ENCODE results near the gene KCNMA1.

KCNMA1 gene

DNA sequence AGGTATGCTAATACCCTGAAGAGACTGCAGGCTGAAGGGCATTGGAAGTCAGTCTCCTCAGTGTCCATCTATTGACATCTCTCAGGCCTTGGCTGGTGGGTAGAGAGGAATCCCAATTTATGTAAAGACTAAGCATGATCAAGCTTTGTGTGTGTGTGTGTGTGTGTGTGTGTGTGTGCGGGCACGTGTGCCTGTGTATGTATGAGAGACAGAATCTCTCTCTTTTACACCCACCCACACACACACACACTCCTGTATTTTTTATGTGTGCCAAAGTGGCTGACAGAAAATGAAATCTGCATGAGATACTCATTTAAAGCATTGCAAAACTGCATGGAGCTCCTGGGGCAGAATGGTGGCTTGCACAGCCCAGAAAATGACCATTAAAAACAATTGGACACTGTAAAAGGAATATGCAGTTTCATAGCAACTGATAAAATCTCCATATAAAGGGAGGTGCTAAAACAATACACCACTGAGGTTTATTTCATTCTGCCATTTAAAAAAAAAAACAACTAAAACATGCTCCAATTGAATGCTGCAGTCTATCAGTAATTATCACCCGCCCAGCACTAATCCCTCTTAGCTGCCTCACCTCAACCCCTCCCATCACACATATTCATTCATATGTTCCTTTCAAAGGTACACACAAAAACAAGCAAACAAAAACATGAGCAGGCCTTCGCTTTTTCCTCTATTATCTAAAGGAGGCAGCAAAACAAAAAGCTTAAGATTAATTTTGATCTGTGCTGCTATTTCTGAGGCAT lies 385.0 kb downstream of the KCNMA1 start:
- no peak for DNase-seq

DNA sequence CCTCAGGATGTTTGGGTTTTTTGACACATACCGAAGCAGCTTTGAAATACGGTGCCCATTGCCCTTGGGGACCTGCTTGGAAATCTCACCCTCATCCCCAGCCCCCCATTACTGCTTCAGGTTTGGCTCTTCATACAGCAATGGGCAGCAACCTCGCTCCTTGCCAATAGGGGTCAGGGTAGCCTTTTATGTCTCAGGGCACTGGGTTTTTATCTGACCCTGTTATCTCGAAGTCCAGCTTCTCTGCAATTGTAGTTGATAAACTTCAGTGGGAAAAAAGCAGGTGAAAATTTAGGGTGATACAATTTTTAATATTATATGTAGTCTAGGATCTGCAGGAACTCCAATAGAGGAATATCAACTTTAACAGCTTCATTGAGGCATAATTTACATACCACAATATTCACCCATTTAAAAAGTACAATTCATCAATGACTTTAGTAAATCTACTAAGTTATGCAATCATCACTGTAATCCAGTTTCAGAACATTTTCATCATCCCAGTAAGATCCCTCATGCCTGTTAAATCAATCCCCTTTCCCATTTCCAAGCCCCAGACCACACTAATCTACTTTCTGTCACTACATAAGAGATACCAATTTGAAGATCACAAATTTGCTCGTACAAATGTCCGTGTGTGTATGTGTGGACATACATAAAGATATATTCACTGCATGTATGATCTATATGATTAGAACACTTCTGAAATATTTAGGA lies 386.2 kb downstream of the KCNMA1 start:
- peak; percentile 4 for DNase-seq

DNA sequence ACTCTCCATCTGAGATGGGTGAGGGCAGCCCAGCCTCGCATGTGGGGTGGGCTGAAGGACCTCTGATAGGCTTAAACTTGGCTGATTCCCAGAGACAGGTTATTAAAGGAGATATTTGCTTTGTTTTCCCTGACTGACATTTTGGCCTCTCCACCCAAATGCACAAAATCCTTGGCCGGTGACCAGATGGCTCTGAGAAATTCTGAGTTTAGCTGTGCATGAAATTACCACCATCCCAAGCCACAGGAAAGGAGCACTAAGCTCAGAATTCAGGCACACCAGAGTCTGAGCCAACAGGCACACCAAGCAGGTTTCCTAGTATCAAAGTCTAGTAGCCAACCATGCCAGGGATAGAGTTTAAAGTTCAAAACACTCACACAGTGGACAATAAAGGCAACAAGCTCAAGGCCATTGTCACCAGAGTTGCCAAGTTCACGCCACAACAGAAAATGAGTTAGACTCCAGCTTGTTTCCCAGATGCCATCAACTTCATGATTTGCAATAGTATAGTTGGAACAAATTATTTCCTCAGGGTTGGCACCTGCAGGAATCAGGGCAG lies 387.6 kb downstream of the KCNMA1 start:
- no peak for DNase-seq

DNA sequence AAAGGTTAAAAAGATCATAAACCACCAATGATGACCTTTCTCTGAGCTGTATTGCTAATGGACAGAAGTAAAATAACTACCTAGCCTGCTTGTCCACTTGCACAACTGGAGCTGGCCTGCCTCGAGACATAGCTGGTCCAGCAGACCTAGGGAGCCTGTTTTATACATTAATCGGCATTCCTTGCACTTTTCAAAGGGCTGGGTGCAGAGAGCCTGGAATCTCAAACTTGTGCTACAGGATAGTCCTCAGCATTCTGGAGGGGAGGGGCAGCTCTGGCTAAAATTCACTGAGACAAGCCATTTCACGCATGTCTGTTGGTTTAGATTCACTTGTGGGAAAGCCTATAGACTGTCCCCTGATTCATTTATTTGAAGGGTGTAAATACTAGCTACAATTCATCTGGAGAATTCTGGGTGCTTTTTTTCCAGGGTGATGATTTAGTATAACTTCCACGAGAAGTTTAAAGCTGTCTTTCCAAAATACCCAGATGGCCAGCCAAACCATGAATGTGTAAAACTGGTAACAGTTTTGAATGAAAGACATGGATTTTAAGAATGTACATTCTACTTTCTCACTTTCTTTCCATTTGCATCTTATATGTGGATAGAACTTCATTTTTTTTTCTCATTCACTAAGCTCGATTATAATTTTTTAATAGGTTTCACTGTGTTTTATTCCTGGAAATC lies 389.4 kb downstream of the KCNMA1 start:
- DNase-seq = no peak

DNA sequence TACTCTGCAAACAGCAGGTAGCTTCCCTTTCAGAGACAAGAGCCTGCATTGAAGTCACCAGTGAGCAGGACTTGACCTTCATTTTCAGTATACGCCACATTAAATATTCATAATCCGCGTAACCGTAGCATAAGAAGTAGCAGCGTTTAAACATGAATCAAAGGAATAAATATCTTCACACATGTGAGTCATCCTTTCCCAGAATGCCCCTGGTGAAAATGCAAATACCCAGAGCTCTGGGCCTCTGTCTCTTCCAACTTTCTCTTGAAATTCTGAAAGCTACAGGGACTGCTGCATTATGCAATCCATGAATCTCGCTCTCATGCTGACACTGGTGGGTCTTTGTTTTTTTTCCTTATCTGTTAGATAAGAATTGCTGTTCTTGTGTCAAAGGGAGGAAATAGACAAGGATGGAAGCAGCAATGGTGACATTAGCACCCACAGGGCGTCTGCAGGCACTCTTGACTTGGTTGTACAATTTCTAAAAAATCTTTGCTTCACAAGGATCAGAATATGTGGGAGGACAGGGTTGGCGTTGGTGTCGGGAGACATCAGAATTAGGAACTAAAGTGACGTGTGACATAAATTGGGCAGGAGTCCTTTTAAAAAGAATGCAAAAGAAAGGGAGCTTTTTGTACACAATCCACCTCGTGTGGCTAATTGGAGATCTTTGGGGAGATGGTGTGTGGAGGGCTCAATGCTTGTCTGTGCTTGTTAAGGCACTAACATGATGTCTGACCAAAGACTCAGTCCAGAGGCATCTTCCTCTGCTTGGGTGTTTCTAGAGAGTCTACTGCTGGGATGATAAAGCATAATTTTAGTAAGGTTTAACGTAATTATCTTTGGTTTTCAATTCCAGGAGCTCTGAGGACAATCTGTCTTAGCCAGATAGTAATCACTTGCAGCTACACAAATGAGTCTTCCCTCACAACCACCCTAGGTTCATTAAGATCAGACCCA lies 390.3 kb downstream of the KCNMA1 start:
- DNase-seq = no peak

DNA sequence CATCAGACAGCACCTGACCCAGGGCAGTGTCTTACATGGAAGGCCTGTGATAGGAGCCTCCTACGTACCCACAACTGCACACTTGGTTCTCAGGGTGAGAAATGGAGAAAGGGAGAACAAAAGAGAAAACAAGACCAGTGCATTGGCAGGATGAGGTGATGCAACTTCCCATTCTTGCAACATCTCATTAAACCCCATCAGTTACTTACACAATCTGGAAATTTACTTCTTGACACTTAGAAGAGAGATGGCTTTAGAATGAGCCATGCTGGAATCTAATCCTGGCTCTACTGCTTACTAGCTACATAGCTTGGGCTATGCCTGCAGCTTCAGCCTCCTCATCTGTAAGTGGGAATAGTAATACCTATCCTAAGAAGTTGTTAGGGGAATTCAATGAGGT lies 391.7 kb downstream of the KCNMA1 start:
- DNase-seq = no peak

DNA sequence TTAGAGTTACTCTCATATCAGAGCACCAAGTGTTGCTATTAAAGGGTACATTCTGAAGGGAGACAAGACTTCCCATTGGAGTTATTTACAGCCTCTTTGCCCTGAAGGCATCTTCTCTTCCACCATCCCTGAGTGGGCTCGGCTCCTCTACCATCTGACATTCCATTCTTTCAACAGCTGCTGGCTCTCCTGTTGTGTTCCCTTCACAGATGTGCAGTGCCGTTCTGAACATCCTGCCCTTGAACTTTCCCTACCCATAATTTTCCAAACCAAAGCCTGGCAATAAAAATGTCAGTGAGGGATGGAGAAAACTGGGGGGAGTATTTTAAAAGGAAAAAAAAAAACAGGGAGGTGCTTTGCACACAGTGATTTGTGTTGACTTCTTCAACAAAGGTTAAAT lies 392.9 kb downstream of the KCNMA1 start:
- DNase-seq = no peak

DNA sequence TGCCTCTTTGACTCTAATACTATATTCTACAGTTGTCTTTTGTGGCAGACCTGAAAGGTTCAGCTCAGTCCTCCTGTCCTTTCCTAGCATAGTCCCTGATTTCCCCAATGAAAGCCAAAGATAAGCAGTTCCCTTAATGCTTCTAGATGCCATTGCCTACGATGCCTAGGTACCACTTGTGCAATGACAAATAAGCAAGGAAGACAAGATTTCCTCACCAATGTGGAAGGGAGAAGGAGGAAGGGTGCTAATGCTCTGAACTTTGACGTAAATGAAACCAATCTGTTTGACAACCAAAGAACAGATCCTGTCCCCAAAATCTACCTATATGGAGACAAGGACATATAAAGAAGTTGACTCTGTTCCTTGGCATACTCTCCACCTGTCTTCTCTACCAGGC lies 393.3 kb downstream of the KCNMA1 start:
- DNase-seq = no peak

DNA sequence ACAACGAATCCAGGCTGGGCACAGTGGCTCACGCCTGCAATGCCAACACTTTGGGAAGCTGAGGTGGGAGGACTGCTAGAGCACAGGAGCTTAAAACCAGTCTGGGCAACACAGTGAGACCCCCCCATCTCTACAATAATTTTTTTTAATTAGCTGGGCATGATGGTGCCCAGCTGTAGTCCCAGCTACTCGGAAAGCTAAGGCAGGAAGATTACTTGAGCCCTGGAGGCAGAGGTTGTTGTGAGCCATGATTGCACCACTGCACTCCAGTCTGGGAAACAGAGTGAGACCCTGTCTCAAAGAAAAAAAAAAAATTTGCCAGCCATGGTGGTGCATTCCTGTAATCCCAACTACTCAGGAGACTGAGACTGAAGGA lies 396.3 kb downstream of the KCNMA1 start:
- DNase-seq = no peak

DNA sequence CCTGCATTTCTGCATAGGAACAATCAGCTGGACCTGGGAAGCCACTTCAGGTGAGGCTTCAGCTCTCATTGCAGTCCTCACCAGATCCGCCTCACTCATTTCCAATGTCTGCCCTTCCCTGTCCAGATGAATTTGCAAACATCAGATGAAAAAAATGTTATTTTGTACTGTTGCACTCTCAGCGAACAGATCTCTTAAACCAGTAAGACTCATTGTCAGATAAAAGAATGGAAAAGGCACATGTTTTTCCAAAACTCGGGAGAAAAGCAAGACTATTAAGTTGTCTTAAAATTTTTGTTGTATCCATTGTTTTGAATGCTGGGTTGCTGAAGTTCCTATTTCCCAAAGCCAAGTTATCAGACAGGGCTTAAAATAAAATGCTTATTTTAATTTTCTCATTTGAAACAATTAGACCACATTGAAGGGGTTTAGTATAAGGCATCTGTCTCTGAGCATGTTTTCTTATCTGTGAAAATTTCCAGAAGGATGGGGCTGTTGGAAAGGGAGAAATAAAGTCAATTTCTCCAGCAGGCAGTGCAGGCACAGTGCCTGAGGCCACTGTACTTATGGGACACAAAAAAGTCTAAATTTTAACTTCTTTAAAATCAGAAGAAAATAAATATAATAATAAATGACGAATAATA lies 396.8 kb downstream of the KCNMA1 start:
- DNase-seq = no peak

DNA sequence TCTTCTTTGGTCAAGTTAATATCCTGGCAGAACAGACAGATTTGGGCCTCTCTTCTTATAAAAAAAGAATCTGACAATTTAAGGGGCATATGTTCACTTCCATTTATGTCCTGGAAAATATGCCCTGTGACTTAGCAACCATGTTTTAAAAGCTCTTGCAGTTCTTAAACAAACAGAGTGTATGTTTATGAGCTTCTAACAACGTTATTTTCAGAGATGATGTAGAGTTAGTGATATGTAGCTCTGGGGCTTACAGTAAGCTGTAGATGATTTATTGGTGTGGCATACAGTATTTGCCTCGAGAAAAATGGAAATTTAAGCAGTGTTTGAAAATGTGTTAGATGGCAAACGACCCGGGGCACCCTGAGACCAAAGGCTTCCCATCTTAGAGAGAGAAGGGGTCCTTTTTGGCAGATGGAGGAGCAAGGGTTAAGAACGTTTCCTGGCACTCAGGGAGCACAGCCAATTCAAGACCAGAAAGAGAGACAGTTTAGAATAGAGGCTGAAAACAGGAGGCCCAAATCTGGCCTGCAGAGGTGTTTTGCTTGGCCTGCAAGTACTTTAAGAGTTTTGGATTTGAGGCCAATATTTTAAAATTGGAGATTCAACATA lies 397.5 kb downstream of the KCNMA1 start:
- no peak for DNase-seq

DNA sequence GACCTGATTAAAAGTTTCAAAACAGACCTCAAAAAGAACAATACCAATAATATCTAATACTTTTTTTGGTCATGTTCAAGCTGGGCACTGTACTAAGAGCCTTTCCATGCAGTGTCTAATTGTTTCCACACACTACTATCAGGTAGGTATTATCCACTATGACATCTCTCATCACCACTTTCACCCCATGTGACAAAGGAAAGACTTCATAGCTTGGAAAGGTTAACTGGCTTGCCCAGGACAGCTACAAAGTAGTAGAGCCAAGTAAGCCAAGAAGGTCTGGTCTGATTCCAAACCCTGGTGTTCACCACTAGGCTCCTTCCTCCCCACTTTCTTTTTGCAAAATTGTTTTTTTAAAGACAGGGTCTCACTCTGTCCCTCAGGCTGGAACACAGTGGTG lies 400.5 kb downstream of the KCNMA1 start:
- no peak for DNase-seq

DNA sequence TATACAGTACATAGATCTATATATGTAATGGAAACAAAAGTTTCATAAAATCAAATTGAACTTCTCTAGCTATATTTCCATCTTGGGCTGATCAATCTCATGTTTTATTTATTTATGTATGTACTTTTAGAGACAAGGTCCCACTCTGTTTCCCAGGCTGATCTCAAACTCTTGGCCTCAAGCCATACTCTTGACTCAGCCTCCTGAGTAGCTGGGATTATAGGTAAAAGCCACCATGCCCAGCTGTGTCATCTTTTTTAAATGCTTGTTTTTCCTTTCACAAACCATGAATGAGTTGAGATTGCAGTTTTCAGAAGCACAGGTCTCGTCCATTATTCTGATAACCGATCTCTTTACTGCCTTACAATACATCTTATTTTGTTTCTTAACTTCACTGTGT lies 400.9 kb downstream of the KCNMA1 start:
- no peak for DNase-seq

DNA sequence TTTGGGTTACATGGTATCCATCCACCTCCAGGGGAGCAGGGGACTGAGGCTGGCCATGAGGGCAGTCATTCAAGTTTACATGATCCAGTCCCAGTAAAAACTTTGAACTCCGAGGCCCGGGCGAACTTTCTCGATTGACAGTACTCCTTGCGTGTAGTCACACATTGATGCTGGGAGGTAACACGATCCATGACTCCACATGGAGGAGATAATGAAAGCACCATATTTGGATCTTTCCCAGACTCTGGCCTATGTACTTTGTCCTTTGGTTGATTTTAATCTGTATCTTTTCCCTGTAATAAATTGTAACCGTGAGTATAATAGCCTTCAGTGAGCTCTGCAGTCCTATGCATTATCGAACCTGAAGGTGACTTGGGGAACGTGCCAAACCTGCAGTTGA lies 401.6 kb downstream of the KCNMA1 start:
- DNase-seq = no peak

DNA sequence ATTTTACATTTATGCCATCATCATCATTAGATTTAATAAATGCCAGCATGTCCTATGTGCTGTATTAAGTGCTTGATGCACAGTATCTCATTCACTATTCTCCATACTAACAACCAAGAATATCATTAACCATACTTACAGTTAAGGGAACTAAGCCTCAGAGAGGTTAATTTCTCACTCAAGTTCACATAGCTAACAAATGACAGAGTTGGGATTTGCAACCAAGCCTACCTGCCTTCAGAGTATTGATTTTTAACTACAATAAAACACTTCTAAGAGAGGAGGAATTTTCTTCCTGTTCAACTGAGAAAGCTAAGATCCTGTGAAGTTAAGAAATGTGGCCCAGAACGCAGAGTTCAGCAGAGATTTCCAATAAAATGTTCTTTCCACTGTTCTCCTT lies 403.0 kb downstream of the KCNMA1 start:
- no peak for DNase-seq

DNA sequence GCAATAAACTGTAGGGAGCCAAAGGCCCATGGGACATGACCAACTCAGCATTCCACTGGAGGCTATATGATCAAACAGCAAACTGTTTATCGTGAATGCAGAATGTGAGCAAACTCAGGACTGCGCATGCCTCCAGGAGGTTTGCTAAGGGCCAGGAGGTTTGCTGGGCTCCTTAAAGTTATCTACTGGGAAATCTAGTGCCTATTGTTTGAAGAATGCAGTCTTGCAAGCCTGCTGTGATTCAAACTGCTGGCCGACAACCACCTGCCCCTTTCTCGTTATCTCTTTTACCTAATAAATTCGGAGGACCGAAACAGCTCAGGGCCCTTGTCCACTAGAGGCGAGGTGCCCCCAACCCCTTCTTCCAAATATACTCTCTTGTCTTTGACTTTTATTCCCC lies 404.1 kb downstream of the KCNMA1 start:
- no peak for DNase-seq

DNA sequence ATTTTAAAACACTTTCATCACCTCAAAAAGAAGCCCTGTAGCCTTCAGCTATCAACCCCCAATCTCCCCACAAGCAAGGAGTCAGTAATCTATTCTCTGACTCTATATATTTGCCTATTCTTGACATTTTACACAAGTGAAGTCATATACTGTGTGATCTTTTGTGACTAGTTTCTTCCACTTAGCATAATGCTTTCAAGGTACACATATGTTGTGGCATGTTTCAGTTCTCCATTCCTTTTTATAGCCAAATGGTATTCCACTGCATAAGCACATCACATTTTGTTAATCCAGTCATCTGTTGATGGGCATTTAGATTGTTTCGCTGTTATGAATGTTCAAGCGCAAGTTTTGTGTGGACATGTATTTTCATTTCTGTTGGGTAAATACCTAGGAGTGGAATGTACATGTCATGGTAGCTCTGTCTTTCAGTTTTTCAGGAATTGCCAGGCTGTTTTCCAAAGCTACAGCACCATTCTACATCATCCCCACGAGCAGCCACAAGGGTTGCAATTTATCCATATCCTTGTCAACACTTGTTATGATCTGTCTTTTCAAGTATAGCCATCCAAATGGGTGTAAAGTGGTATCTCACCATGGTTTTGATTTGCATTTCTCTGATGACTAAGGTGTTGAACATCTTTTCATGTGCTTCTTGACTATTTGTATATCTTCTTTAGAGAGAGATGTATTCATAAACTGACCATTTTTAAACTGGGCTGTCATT lies 405.6 kb downstream of the KCNMA1 start:
- DNase-seq = no peak

DNA sequence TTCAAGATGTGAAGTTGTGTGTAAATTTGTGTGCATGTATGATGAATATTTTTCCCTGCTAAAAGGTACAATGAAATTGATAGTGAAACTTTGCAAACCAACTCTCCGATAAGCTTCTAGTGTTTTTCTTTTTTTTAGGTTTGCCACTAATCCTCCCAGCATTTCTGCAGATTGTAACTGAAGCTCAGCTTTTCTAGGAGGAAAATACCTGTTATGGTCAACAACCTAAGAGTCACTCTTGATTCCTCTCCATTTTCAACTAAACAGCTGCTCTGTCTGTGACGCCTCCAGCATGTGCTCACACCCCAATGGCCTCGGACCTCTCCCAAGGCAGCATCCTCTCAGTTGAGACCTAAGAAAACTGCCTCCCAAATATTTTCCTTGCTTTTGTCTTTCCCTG lies 406.2 kb downstream of the KCNMA1 start:
- DNase-seq = no peak

DNA sequence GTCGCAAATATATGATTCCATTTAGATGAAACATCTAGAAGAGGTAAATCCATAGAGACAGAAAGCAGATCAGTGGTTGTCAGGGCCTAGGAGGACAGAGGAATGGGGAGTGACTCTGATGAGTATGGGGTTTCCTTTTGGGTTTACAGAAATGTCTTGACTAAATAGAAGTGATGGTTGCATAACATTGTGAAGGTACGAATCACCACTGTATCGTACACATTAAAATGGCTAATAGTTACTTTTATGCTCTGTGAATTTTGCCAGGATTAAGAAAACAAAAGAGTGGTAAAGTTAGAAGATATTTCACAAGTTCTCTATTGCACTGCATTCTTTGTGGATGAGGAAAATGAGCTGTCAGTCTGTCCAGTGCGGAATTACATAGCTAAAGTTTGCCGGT lies 407.4 kb downstream of the KCNMA1 start:
- DNase-seq = no peak

DNA sequence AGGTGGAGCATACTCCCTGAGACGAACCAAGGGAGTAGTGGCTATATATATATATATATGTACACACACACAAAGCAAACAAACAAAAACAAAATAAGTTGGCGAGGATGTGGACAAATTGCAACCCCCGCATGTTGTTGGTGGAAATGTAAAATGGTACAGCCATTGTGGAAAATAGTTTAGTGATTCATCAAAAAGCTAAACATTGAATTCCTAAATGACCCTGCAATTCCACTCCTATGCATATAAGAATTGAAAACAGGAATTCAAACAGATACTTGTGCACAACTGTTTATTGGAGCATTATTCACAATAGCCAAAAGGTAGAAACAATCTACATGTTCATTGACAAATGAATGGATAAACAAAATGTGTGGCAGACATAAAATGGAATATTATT lies 407.9 kb downstream of the KCNMA1 start:
- DNase-seq = no peak

DNA sequence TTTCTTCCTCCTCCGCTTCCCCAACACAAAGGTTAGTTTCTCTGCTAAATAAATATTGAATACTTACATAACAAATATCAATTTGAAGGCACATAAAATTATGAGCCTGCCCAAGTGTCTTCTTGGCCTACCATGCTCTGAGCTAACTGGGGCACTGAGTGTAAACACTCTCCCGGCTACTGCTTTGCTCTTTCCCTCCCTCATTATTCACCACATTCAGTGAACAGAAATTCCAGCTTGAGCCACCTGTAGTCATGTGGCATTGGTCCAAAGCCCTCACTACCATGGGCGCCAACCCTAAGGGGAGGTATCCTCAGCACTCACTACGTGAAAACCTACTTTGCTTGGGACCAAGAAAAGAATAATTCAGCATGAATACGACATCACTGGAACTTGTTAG lies 409.0 kb downstream of the KCNMA1 start:
- DNase-seq = no peak
